Lower lobe of right lung (tissue), 2 donors: ENCODE measurements around the gene TLCD5. TPM values are rescaled to one million over a fixed set of nuclear protein-coding genes. Genes with fewer than 3 reads are reported as not detected.

ENCODE experiments used
- ATAC-seq, 2 donors: fragments of 200-7000 bp; cut with Tn5 transposase; one replicate each; pipeline ENCODE4 v1.9.1; 2020 to 2022; ENCODE audit warnings: mild to moderate bottlenecking in 2 of 2, moderate library complexity in 2 of 2
- DNase-seq: peaks from one replicate; pipeline ENCODE4 v3.0.0-alpha.2; 2020
- H3K27ac ChIP-seq: fragments of 200-600 bp; one replicate; pipeline ENCODE4 v1.8.0; 2022
- H3K27me3 ChIP-seq: fragments of 200-600 bp; one replicate; pipeline ENCODE4 v1.8.0; 2022; ENCODE audit warnings: low read depth
- H3K36me3 ChIP-seq: fragments of 200-600 bp; one replicate; pipeline ENCODE4 v1.8.0; 2022; ENCODE audit warnings: mild to moderate bottlenecking
- H3K4me1 ChIP-seq: fragments of 200-600 bp; one replicate; pipeline ENCODE4 v1.8.0; 2022
- H3K4me3 ChIP-seq: fragments of 200-600 bp; one replicate; pipeline ENCODE4 v1.8.0; 2022; ENCODE audit warnings: mild to moderate bottlenecking
- H3K9me3 ChIP-seq: fragments of 200-600 bp; one replicate; pipeline ENCODE4 v1.8.0; 2022
- CTCF ChIP-seq: fragments of 200-600 bp; IDR thresholded peaks from one replicate; pipeline ENCODE4 v1.8.0; 2022; ENCODE audit warnings: antibody characterized with exemption, mild to moderate bottlenecking
- intact Hi-C: fragments of 100-400 bp; cut with DNase I; formaldehyde crosslinking; loops from one replicate; pipeline ENCODE4 v1.11.0; 2022
- total RNA-seq: library from RNA; stranded (reverse); fragmentation: NEBNext Ultra II Directional; extraction: Animal tissue kit (Norgen Biotek cat#: 25700); gene quantifications from one replicate; pipeline ENCODE4 v1.2.1, GENCODE V29; 2021
- donor health status: DM: no; HTN: yes; CAD: no; lungs with severe emphysema.

TLCD5 gene
- total RNA-seq, 1 donor from 2014 or later: 3.5 TPM

- Histone ChIP-seq H3K9me3 (no peaks in the 10 kb centered on the region), H3K27me3 (no peaks in the 10 kb centered on the region), H3K4me1 (peaks cover 46% of the 10 kb centered on the region), H3K36me3 (peaks cover 12% of the 10 kb centered on the region), H3K27ac (no peak overlapping the region), H3K4me3 (no peak overlapping the region)
- no peak for TF ChIP-seq CTCF
- ATAC-seq (no peak), DNase-seq (no peak)
- intact Hi-C loops: no loop called here
Measured at GRCh38 chr11:120334332-120334731, 9.2 kb downstream of the TLCD5 start.

DNA sequence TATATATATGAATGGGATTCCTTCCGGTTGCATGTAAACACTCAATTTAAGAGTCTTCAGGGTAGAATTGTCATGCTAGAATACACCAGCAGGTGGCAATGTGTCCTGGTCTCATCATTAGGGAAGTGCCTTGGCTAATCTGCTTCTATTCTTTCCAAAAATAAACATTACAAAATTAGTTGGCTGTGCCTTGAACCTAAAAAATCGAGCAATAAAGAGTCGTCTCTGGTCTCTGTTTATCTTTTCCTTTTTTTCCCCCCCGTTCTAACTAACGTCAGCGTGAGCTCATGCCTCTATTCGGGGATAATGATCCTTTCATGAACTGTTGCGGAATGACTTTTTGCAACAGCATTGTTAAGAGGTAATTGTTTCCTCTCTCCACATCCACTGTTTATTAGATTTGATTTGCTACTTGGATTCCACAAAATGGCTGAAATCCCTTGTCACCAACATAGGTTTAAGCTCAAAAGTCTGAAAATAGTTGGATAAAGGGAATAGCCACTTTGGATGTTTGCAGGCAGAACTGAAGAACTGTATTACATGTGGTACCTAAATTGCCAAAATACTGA lies 9.9 kb downstream of the TLCD5 start:
- intact Hi-C loops: no loop called here
- DNase-seq: no peak

DNA sequence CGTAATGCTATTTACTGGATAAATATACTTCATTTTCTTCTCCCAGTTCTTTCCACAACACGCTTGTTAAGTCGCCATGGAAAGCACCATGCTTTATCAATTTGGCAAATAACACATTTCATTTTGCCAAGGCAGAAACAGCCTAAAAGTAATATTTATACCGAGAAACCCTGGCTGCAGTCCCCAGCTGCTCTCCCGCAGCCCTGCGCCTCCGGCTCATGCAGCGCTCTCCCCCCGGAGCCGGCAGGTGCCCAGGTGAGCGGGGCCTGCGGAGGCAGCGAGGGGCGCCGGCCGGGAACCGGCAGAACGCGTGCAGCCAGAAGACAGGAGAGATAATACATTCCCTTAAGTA lies 10.4 kb downstream of the TLCD5 start:
- H3K4me1 ChIP-seq: peaks cover 57% of the 10 kb centered on the region
- H3K4me3 ChIP-seq: peak overlapping the region; percentile 91
- H3K27me3 ChIP-seq: no peaks in the 10 kb centered on the region
- no peaks in the 10 kb centered on the region for H3K9me3 ChIP-seq
- intact Hi-C loops: no loop called here
- H3K27ac ChIP-seq: peak overlapping the region; percentile 93
- ATAC-seq: peak; percentile 45 to 51
- DNase-seq: no peak
- no peak for TF ChIP-seq CTCF
- peaks cover 4% of the 10 kb centered on the region for H3K36me3 ChIP-seq

More for the DNA sequence above, 9.9 kb downstream of the TLCD5 start:
- peak overlapping the region; percentile 93 for H3K27ac ChIP-seq
- H3K27me3 ChIP-seq: no peaks in the 10 kb centered on the region
- H3K4me3 ChIP-seq: peak overlapping the region; percentile 91
- peaks cover 9% of the 10 kb centered on the region for H3K36me3 ChIP-seq
- ATAC-seq: peak; percentile 44 to 56
- H3K9me3 ChIP-seq: no peaks in the 10 kb centered on the region
- peaks cover 51% of the 10 kb centered on the region for H3K4me1 ChIP-seq
- TF ChIP-seq CTCF: peak; percentile 62

DNA sequence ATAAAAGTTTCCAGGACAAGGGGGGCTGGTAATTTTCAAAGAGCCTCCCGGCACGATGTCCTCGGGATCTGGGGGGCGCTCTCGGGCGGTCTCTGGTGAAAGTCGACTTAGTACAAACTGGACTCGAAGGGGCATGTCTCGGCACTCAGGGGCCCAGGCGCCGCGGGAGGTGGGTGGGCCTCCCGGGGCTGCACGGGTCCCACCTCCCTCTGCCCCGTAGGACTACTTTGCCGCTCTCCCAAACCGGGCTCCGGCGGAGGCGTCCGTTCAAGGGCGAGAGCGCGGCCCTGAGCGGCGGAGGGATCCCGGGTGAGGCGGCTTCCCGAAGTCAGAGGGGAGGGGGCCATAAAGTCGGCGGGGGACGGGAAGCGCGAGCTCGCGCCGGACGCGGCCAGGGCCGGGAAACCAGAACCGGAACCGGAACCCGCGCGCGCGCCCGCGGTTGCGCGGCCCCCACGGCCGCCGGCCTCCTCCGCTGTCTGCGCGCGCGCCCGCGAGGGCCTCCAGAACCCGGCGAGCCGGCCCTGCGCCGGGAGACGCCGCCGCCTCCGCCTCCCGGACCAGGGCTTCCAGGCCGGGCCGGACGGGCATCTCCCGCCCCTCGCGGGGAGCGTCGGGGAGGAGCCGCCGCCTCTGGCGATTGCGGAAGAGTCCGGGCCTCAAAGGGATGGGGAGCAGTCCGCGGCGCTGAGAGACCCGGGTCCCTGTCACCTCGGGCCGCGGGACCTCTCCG lies 11.0 kb downstream of the TLCD5 start, which contains the start of gene ARHGEF12:
Gene ARHGEF12 (plus strand): TSS at position 506 of the 733 bp plus-strand sequence. CDS start 831 bp downstream, outside the sequence.
- Histone ChIP-seq H3K4me3 (peak within 1 kb of the TSS; percentile 91), H3K36me3 (no peaks in the 10 kb centered on the region), H3K4me1 (peaks cover 61% of the 10 kb centered on the region), H3K27ac (peak within 1 kb of the TSS; percentile 93), H3K9me3 (no peaks in the 10 kb centered on the region), H3K27me3 (no peaks in the 10 kb centered on the region)
- peak; percentile 33 for TF ChIP-seq CTCF
- ATAC-seq (peak; percentile 90 to 96), DNase-seq (peak; percentile 96)
- intact Hi-C loops: no loop called here

DNA sequence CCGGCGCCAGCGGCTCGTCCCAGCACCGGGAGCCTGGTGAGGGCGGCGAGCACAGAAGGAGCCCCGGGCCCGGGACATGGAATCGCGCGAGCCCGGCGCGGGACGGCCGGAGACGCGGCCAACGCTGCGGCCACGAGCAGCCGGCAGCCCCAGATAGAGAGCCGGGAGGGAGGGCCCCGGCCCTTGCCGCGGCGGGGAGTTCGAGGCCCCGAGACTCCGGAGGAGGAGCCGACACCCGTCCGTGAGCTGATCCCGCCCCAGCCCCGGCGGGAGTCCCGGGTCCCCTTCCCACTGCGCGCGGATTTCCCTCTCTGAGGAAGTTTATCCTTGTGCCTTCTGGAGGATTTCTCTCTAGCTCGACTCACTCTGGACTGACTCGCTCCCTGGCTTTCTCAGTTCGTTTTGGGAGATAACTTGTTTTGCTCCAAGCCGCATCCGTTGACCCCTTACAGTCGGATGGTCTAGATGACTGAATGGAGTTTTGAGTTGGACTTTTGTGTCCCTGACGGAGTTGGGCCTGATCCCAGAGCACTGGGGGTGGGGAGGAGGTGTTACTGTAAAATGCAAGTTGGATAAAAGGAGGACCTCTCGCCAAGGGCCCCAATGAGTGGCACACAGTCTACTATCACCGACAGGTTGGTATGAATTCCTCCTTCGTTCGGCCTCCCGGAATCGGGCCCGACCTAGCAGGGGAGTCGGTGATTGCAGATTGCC lies 11.7 kb downstream of the TLCD5 start:
- TF ChIP-seq CTCF: no peak
- H3K27me3 ChIP-seq: no peaks in the 10 kb centered on the region
- peaks cover 62% of the 10 kb centered on the region for H3K4me1 ChIP-seq
- no peaks in the 10 kb centered on the region for H3K9me3 ChIP-seq
- DNase-seq (peak; percentile 68), ATAC-seq (peak; percentile 63 to 67)
- peak overlapping the region; percentile 91 for H3K4me3 ChIP-seq
- H3K27ac ChIP-seq: peak overlapping the region; percentile 93
- intact Hi-C loops: no loop called here
- H3K36me3 ChIP-seq: no peaks in the 10 kb centered on the region
